ENCODE data around the gene FRMPD1. TPM values are rescaled to one million over a fixed set of nuclear protein-coding genes. Genes with fewer than 3 reads are reported as not detected.

Gene FRMPD1
- total RNA-seq, 1 donor from 2014 or later, result 0.07 TPM

DNA sequence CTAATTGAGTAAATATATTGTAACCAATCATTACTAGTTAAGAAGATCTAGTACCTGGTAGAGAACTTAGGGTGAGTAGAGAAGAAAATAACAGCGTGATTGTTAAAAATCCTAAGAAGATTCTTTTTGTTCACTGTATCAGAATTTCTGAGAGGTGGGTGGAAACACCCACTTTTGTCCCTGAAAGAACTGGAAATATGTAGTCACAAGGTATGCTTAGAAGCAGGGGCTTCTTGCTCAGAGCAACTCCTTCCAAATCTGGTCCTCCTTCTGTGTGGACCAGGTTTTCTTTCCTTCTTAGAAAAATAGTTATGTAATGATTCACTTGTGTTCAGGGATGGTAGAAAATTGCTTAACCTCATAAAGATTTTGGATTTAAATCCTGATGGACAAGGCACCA is 46.5 kb upstream of the FRMPD1 start:
- no peaks in the 10 kb centered on the region for H3K36me3 Mint-ChIP-seq (ENCODE audit: low read depth, unreplicated experiment)
- Histone ChIP-seq H3K4me3 (ENCODE audit: insufficient read depth, low read depth, low read length) (no peak overlapping the region), H3K27ac (ENCODE audit: low read depth, low read length) (no peak overlapping the region), H4K20me1 (ENCODE audit: insufficient read depth, low read length) (no peaks in the 10 kb centered on the region), H3K4me1 (ENCODE audit: insufficient read depth, low read length) (no peaks in the 10 kb centered on the region), H3K9me3 (ENCODE audit: insufficient read depth, low read depth, low read length) (no peaks in the 10 kb centered on the region), H3K4me2 (ENCODE audit: low read length) (no peak overlapping the region), H2AFZ (ENCODE audit: low read depth, low read length) (no peak overlapping the region), H3K27me3 (ENCODE audit: insufficient read depth, low read length) (peaks cover 20% of the 10 kb centered on the region), H3K79me2 (ENCODE audit: insufficient read depth, low read length) (no peaks in the 10 kb centered on the region), H3K9ac (ENCODE audit: low read length) (no peak overlapping the region), H3K36me3 (ENCODE audit: insufficient read depth, low read length) (no peaks in the 10 kb centered on the region)
- H3K4me1 Mint-ChIP-seq (ENCODE audit: low read depth, unreplicated experiment), result no peaks in the 10 kb centered on the region
- DNase-seq (ENCODE audit: low read depth), result no peak
- no peak for TF ChIP-seq EZH2 (IDR thresholded peaks at IDR 0.05; ENCODE audit: insufficient read depth, low read length)
- TF ChIP-seq, protein P1, sequence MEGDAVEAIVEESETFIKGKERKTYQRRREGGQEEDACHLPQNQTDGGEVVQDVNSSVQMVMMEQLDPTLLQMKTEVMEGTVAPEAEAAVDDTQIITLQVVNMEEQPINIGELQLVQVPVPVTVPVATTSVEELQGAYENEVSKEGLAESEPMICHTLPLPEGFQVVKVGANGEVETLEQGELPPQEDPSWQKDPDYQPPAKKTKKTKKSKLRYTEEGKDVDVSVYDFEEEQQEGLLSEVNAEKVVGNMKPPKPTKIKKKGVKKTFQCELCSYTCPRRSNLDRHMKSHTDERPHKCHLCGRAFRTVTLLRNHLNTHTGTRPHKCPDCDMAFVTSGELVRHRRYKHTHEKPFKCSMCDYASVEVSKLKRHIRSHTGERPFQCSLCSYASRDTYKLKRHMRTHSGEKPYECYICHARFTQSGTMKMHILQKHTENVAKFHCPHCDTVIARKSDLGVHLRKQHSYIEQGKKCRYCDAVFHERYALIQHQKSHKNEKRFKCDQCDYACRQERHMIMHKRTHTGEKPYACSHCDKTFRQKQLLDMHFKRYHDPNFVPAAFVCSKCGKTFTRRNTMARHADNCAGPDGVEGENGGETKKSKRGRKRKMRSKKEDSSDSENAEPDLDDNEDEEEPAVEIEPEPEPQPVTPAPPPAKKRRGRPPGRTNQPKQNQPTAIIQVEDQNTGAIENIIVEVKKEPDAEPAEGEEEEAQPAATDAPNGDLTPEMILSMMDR (IDR thresholded peaks at IDR 0.05; ENCODE audit: insufficient read depth, low read depth, low read length), result no peak
- FAIRE-seq, result no peak
- no peak overlapping the region for H3K27ac Mint-ChIP-seq (ENCODE audit: unreplicated experiment)
- H3K4me3 Mint-ChIP-seq (ENCODE audit: unreplicated experiment), result no peak overlapping the region
- no peaks in the 10 kb centered on the region for H3K9me3 Mint-ChIP-seq (ENCODE audit: unreplicated experiment)
- peaks cover 14% of the 10 kb centered on the region for H3K27me3 Mint-ChIP-seq (ENCODE audit: low read depth, unreplicated experiment)

GRCh38 chr9:37608250-37608649 is 42.5 kb upstream of the FRMPD1 start:
- Histone ChIP-seq H3K79me2 (ENCODE audit: insufficient read depth, low read length) (no peaks in the 10 kb centered on the region), H3K36me3 (ENCODE audit: insufficient read depth, low read length) (no peaks in the 10 kb centered on the region), H3K9ac (ENCODE audit: low read length) (no peak overlapping the region), H3K27me3 (ENCODE audit: insufficient read depth, low read length) (peaks cover 21% of the 10 kb centered on the region), H2AFZ (ENCODE audit: low read depth, low read length) (no peak overlapping the region), H3K4me2 (ENCODE audit: low read length) (no peak overlapping the region), H4K20me1 (ENCODE audit: insufficient read depth, low read length) (no peaks in the 10 kb centered on the region), H3K4me3 (ENCODE audit: insufficient read depth, low read depth, low read length) (no peak overlapping the region), H3K9me3 (ENCODE audit: insufficient read depth, low read depth, low read length) (no peaks in the 10 kb centered on the region), H3K27ac (ENCODE audit: low read depth, low read length) (no peak overlapping the region), H3K4me1 (ENCODE audit: insufficient read depth, low read length) (no peaks in the 10 kb centered on the region)
- H3K27me3 Mint-ChIP-seq (ENCODE audit: low read depth, unreplicated experiment), result peaks cover 17% of the 10 kb centered on the region
- no peak overlapping the region for H3K27ac Mint-ChIP-seq (ENCODE audit: unreplicated experiment)
- no peak overlapping the region for H3K4me3 Mint-ChIP-seq (ENCODE audit: unreplicated experiment)
- DNase-seq (ENCODE audit: low read depth), result no peak
- H3K36me3 Mint-ChIP-seq (ENCODE audit: low read depth, unreplicated experiment), result no peaks in the 10 kb centered on the region
- H3K4me1 Mint-ChIP-seq (ENCODE audit: low read depth, unreplicated experiment), result no peaks in the 10 kb centered on the region
- no peaks in the 10 kb centered on the region for H3K9me3 Mint-ChIP-seq (ENCODE audit: unreplicated experiment)
- TF ChIP-seq EZH2 (IDR thresholded peaks at IDR 0.05; ENCODE audit: insufficient read depth, low read length), result no peak
- TF ChIP-seq, protein P1 (IDR thresholded peaks at IDR 0.05; ENCODE audit: insufficient read depth, low read depth, low read length), result no peak
- FAIRE-seq, result no peak

DNA sequence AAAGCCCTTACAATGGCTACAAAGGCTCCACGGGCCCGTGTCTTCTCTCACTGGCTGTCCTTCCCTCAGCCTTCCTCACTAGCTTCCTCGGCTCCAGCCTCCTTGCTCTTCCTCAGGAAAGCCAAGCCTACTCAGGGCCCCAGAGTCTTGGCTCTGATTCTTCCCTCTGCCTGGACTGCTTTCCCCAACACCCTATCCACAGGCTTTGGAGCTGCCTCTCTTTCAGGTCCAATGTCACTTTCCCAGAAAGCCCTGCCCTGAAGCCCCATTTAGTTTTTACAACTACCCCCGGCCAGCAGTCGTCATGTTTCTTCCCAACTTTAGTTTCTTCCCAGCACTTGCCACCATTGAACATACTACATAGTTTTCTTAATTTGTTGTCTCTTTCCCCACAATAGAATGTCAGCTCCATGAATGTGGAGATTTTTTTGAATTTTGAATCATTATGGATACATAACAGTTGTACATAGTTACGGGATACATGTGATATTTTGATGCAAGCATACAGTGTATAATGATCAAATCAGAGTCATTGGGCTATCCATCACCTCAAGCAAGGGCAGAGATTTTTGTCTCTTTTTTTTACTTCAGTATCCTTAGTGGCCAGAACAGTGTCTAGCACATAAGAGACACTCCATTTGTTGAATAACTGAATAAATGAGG is 40.9 kb upstream of the FRMPD1 start:
- H3K4me2 ChIP-seq (ENCODE audit: low read length), result no peak overlapping the region
- no peak overlapping the region for H3K27ac ChIP-seq (ENCODE audit: low read depth, low read length)
- H3K9me3 Mint-ChIP-seq (ENCODE audit: unreplicated experiment), result no peaks in the 10 kb centered on the region
- H3K27me3 Mint-ChIP-seq (ENCODE audit: low read depth, unreplicated experiment), result peaks cover 16% of the 10 kb centered on the region
- H3K36me3 ChIP-seq (ENCODE audit: insufficient read depth, low read length), result no peaks in the 10 kb centered on the region
- no peaks in the 10 kb centered on the region for H4K20me1 ChIP-seq (ENCODE audit: insufficient read depth, low read length)
- no peak for DNase-seq (ENCODE audit: low read depth)
- H3K4me1 Mint-ChIP-seq (ENCODE audit: low read depth, unreplicated experiment), result no peaks in the 10 kb centered on the region
- no peaks in the 10 kb centered on the region for H3K9me3 ChIP-seq (ENCODE audit: insufficient read depth, low read depth, low read length)
- no peak for TF ChIP-seq EZH2 (IDR thresholded peaks at IDR 0.05; ENCODE audit: insufficient read depth, low read length)
- TF ChIP-seq, protein P1 (IDR thresholded peaks at IDR 0.05; ENCODE audit: insufficient read depth, low read depth, low read length), result no peak
- H3K4me3 ChIP-seq (ENCODE audit: insufficient read depth, low read depth, low read length), result no peak overlapping the region
- peaks cover 21% of the 10 kb centered on the region for H3K27me3 ChIP-seq (ENCODE audit: insufficient read depth, low read length)
- H2AFZ ChIP-seq (ENCODE audit: low read depth, low read length), result no peak overlapping the region
- no peak for FAIRE-seq
- no peak overlapping the region for H3K27ac Mint-ChIP-seq (ENCODE audit: unreplicated experiment)
- H3K4me1 ChIP-seq (ENCODE audit: insufficient read depth, low read length), result no peaks in the 10 kb centered on the region
- H3K4me3 Mint-ChIP-seq (ENCODE audit: unreplicated experiment), result no peak overlapping the region
- H3K36me3 Mint-ChIP-seq (ENCODE audit: low read depth, unreplicated experiment), result no peaks in the 10 kb centered on the region
- H3K79me2 ChIP-seq (ENCODE audit: insufficient read depth, low read length), result no peaks in the 10 kb centered on the region
- no peak overlapping the region for H3K9ac ChIP-seq (ENCODE audit: low read length)
